WERI-Rb-1 (cell line): Measurements from ENCODE around the gene MYOC.
"Not testable (repeated sequence)": the region's sequence is repeated elsewhere in the genome, so short reads cannot be mapped to it uniquely, and the experiment has no call there.

Experiments used
- DNase-seq: peaks from one replicate; pipeline ENCODE4 v3.0.0-alpha.2; 2020
- H3K27ac ChIP-seq: fragments of 250-450 bp; sonication (Bioruptor Pico); 2 replicates; pipeline ENCODE4 v1.5.1; 2020; ENCODE audit warnings: mild to moderate bottlenecking, moderate library complexity
- H3K27me3 ChIP-seq: fragments of 250-450 bp; sonication (Bioruptor Pico); 2 replicates; pipeline ENCODE4 v1.5.1; 2021; ENCODE audit warnings: mild to moderate bottlenecking, low read depth, moderate library complexity; ENCODE audit not compliant: insufficient read depth, severe bottlenecking
- H3K36me3 ChIP-seq: fragments of 250-450 bp; sonication (Bioruptor Pico); 2 replicates; pipeline ENCODE4 v1.5.1; 2020; ENCODE audit warnings: mild to moderate bottlenecking, moderate library complexity
- H3K4me3 ChIP-seq: 2 replicates; pipeline ENCODE4 v1.5.1; 2011; ENCODE audit warnings: low read depth, mild to moderate bottlenecking, control low read depth, low read length
- H3K9me3 ChIP-seq: fragments of 250-450 bp; sonication (Bioruptor Pico); 2 replicates; pipeline ENCODE4 v1.5.1; 2021; ENCODE audit warnings: mild to moderate bottlenecking, moderate library complexity; ENCODE audit not compliant: severe bottlenecking
- CTCF ChIP-seq: IDR thresholded peaks from 2 replicates; pipeline ENCODE4 v1.5.1; 2011; ENCODE audit warnings: low read depth, mild to moderate bottlenecking, control low read depth, inconsistent platforms, low read length

MYOC gene

DNA sequence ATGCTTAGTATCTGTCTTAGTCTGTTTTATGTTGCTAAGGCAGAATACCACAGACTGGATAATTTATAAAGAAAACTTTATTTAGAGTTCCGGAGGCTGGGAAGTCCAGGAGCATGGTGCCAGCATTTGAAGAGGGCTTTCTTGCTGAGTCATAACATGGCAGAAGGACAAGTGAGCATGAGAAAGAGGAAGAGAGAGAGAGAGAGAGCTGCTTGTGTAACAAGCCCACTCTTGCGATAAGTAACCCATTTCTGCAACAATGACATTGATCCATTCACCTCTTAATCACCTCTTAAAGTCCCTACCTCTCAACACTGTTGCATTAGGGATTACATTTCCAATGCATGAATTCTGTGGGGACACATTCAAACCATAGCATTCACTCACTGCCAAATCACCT is 42.1 kb downstream of the MYOC start:
- Histone ChIP-seq H3K27ac (no peak overlapping the region), H3K36me3 (no peaks in the 10 kb centered on the region), H3K4me3 (no peak overlapping the region), H3K9me3 (no peaks in the 10 kb centered on the region), H3K27me3 (no peaks in the 10 kb centered on the region)
- TF ChIP-seq CTCF, result no peak
- no peak for DNase-seq

DNA sequence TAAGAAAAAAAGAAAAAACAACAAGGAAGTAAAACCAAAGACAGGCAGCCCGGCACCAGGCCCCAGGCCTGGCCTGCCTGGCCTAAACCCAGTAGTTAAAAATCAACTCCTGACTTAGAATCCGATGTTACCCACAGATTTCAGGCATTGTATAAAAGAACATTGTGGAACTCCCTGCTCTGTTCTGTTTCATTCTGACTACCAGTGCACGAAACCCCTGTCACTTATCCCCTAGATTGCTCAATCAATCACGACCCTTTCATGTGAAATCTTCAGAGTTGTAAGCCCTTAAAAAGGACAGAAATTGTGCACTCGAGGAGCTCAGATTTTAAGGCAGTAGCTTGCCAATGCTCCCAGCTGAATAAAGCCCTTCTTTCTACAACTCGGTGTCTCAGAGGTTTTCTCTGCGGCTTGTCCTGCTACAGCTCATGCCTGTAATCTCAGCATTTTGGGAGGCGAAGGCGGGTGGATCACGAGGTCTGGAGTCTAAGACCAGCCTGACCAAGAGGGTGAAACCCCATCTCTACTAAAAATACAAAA is 46.0 kb downstream of the MYOC start:
- no peak for DNase-seq
- TF ChIP-seq CTCF, result no peak
- Histone ChIP-seq H3K9me3 (no peaks in the 10 kb centered on the region), H3K4me3 (no peak overlapping the region), H3K36me3 (no peaks in the 10 kb centered on the region), H3K27ac (no peak overlapping the region), H3K27me3 (no peaks in the 10 kb centered on the region)

DNA sequence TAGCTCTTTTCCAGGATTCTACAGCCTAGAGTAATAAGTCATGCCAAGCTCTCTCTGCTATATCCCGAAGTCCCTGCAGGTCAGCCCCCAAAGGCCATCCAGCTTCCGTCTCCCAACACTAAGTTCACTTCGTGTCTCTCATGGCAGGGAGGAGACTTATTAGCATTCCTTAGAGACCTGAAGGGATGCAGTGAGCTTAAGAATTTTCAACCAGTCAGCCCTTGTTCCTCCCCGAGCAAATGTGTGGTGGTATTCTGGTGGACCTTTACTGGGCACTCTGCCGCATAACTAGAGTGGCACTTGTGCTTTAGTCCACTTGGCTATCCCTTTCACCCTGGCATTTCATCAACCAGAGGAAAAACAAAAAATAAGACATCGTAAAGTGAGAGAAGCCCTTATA is 49.4 kb downstream of the MYOC start:
- H3K4me3 ChIP-seq, DNase-seq, H3K27me3 ChIP-seq, H3K36me3 ChIP-seq, H3K9me3 ChIP-seq, H3K27ac ChIP-seq: not testable (repeated sequence)

DNA sequence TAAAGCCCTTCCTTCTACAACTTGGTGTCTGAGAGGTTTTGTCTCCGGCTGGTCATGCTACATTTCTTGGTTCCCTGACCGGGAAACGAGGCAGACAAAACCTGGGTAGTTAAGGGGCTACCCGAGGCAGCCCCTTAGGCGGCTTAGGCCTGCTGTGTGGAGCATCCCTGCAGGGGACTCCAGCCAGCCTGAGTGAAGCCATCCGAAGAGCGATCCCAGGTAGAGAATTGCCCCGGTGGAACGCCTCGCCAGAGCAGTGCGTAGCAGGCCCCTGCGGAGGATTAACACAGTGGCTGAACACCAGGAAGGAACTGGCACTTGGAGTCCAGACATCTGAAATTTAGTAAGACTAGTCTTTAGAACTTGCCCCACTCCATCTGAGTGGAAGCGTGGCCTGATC is 51.6 kb downstream of the MYOC start:
- Histone ChIP-seq H3K27ac (no peak overlapping the region), H3K27me3 (no peaks in the 10 kb centered on the region), H3K9me3 (no peaks in the 10 kb centered on the region), H3K4me3 (no peak overlapping the region), H3K36me3 (no peaks in the 10 kb centered on the region)
- TF ChIP-seq CTCF, result no peak
- no peak for DNase-seq

GRCh38 chr1:171600310-171600709 is 52.2 kb downstream of the MYOC start:
- DNase-seq, H3K27me3 ChIP-seq, H3K4me3 ChIP-seq, H3K27ac ChIP-seq, H3K9me3 ChIP-seq, H3K36me3 ChIP-seq: not testable (repeated sequence)

GRCh38 chr1:171597203-171597602 is 55.3 kb downstream of the MYOC start:
- no peak for DNase-seq
- Histone ChIP-seq H3K27ac (no peak overlapping the region), H3K36me3 (peaks cover 16% of the 10 kb centered on the region), H3K9me3 (no peaks in the 10 kb centered on the region), H3K27me3 (no peaks in the 10 kb centered on the region), H3K4me3 (no peak overlapping the region)
- no peak for TF ChIP-seq CTCF

DNA sequence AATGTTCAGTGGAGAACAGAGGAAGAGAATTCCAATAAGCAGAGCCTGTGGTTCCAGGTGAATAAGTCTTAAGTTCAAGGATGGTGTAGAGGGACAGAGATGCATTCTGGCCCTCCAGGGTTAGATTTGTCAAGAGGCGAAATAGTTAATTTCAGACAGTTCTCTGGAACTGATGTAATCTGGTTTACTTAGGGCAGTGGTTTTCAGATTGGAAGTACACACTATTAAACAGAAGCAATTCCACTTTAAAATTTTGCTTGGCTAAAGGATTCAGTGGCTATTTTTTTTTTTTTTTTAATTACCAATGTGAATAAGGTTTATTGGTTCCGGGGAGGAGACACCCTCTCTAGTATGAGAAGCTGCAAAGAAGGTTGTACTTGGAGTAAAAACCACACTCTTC is 55.8 kb downstream of the MYOC start:
- TF ChIP-seq CTCF, result no peak

More for the DNA sequence above, 55.8 kb downstream of the MYOC start:
- no peaks in the 10 kb centered on the region for H3K27me3 ChIP-seq
- peaks cover 21% of the 10 kb centered on the region for H3K36me3 ChIP-seq
- no peak overlapping the region for H3K4me3 ChIP-seq
- H3K9me3 ChIP-seq, result no peaks in the 10 kb centered on the region
- no peak overlapping the region for H3K27ac ChIP-seq
- DNase-seq, result no peak
